GM23338 (cell line): ENCODE data around the gene MANEA. TPM values are rescaled to one million over a fixed set of nuclear protein-coding genes. Genes with fewer than 3 reads are reported as not detected.
"Not testable (repeated sequence)": the region's sequence is repeated elsewhere in the genome, so short reads cannot be mapped to it uniquely, and the experiment has no call there.

Experiments used
- ATAC-seq: fragments of 200-7000 bp; cut with Tn5 transposase; 3 replicates; pipeline ENCODE4 v1.9.1; 2020
- DNase-seq: peaks from one replicate; pipeline ENCODE4 v3.0.0-alpha.2; 2015; ENCODE audit warnings: low spot score
- H2AFZ ChIP-seq: fragments of 200-600 bp; sonication (generic); 2 replicates; pipeline ENCODE4 v1.8.0; 2016; ENCODE audit warnings: antibody characterized with exemption, mild to moderate bottlenecking, moderate library complexity
- H3F3A ChIP-seq: fragments of 200-600 bp; sonication (generic); replicated peaks from 2 replicates; pipeline ENCODE4 v1.8.0; 2017; ENCODE audit warnings: antibody characterized with exemption, mixed run types, low read depth
- H3K27ac ChIP-seq: fragments of 200-600 bp; sonication (generic); 2 replicates; pipeline ENCODE4 v1.6.1; 2016; ENCODE audit warnings: low read depth
- H3K27me3 ChIP-seq: fragments of 200-600 bp; sonication (generic); 2 replicates; pipeline ENCODE4 v1.8.0; 2016; ENCODE audit warnings: mild to moderate bottlenecking, mixed run types, moderate library complexity; ENCODE audit not compliant: insufficient read depth
- H3K36me3 ChIP-seq: fragments of 200-600 bp; sonication (generic); 2 replicates; pipeline ENCODE4 v1.8.0; 2016; ENCODE audit warnings: mild to moderate bottlenecking; ENCODE audit not compliant: insufficient read depth
- H3K4me1 ChIP-seq: fragments of 200-600 bp; sonication (generic); 2 replicates; pipeline ENCODE4 v1.8.0; 2016; ENCODE audit warnings: mild to moderate bottlenecking, moderate library complexity; ENCODE audit not compliant: insufficient read depth
- H3K4me2 ChIP-seq: fragments of 200-600 bp; sonication (generic); 2 replicates; pipeline ENCODE4 v1.7.1; 2017; ENCODE audit warnings: mixed run types
- H3K4me3 ChIP-seq: fragments of 200-600 bp; sonication (generic); 2 replicates; pipeline ENCODE4 v1.6.1; 2016; ENCODE audit warnings: mixed run types
- H3K79me2 ChIP-seq: fragments of 200-600 bp; sonication (generic); replicated peaks from 2 replicates; pipeline ENCODE4 v1.8.0; 2017; ENCODE audit warnings: mild to moderate bottlenecking; ENCODE audit not compliant: insufficient read depth
- H3K9me2 ChIP-seq: fragments of 200-600 bp; sonication (generic); 2 replicates; pipeline ENCODE4 v1.8.0; 2017; ENCODE audit not compliant: insufficient read depth
- H4K20me1 ChIP-seq: fragments of 200-600 bp; sonication (generic); replicated peaks from 2 replicates; pipeline ENCODE4 v1.8.0; 2017; ENCODE audit warnings: mild to moderate bottlenecking; ENCODE audit not compliant: insufficient read depth
- H3K27ac Mint-ChIP-seq: 2 replicates; pipeline ENCODE4 v1.8.0; 2020; ENCODE audit warnings: inconsistent platforms, mild to moderate bottlenecking, moderate library complexity, mixed read lengths
- H3K27me3 Mint-ChIP-seq: 3 replicates; pipeline ENCODE4 v1.8.0; 2022; ENCODE audit warnings: low read depth, mild to moderate bottlenecking, moderate library complexity, mixed read lengths, inconsistent platforms; ENCODE audit not compliant: insufficient read depth, poor library complexity
- H3K36me3 Mint-ChIP-seq: 3 replicates; pipeline ENCODE4 v1.8.0; 2021; ENCODE audit warnings: low read depth, mild to moderate bottlenecking, inconsistent platforms, moderate library complexity, mixed read lengths
- H3K4me1 Mint-ChIP-seq: 3 replicates; pipeline ENCODE4 v1.8.0; 2020; ENCODE audit warnings: mild to moderate bottlenecking, inconsistent platforms, mixed read lengths
- H3K4me3 Mint-ChIP-seq: 3 replicates; pipeline ENCODE4 v1.8.0; 2021; ENCODE audit warnings: moderate library complexity, mild to moderate bottlenecking, inconsistent platforms, mixed read lengths
- H3K9me3 Mint-ChIP-seq: 3 replicates; pipeline ENCODE4 v1.8.0; 2020; ENCODE audit warnings: moderate library complexity, mild to moderate bottlenecking, inconsistent platforms, mixed read lengths
- CREB1 ChIP-seq: fragments of 250-450 bp; sonication (Bioruptor Pico); IDR thresholded peaks from 2 replicates; pipeline ENCODE4 v1.5.0; 2020; ENCODE audit warnings: low read depth, mild to moderate bottlenecking, moderate library complexity
- ETS1 ChIP-seq: IDR thresholded peaks from 2 replicates; pipeline ENCODE4 v1.6.1; 2016; ENCODE audit warnings: antibody characterized with exemption
- JUNB ChIP-seq: IDR thresholded peaks from one replicate; pipeline ENCODE4 v1.6.1; 2016; ENCODE audit warnings: antibody characterized with exemption; ENCODE audit not compliant: unreplicated experiment
- NANOG ChIP-seq: IDR thresholded peaks from 2 replicates; pipeline ENCODE4 v1.6.1; 2016; ENCODE audit warnings: antibody characterized with exemption, borderline replicate concordance
- REST ChIP-seq: IDR thresholded peaks from one replicate; pipeline ENCODE4 v1.6.1; 2018; ENCODE audit warnings: antibody characterized with exemption; ENCODE audit not compliant: unreplicated experiment
- STAT1 ChIP-seq: IDR thresholded peaks from one replicate; pipeline ENCODE4 v1.6.1; 2016; ENCODE audit warnings: antibody characterized with exemption; ENCODE audit not compliant: unreplicated experiment
- ZNF114 ChIP-seq: fragments of 250-450 bp; sonication (Bioruptor Pico); IDR thresholded peaks from 2 replicates; pipeline ENCODE4 v1.5.0; 2020; ENCODE audit warnings: mild to moderate bottlenecking, moderate library complexity
- ZNF331 ChIP-seq: fragments of 250-450 bp; sonication (Bioruptor Pico); IDR thresholded peaks from 2 replicates; pipeline ENCODE4 v1.5.0; 2020; ENCODE audit warnings: low read depth, mild to moderate bottlenecking, moderate library complexity
- ZNF462 ChIP-seq: fragments of 250-450 bp; sonication (Bioruptor Pico); IDR thresholded peaks from 2 replicates; pipeline ENCODE4 v1.5.0; 2020; ENCODE audit warnings: mild to moderate bottlenecking, moderate library complexity
- polyA plus RNA-seq: library from polyadenylated mRNA; unstranded; fragments of >200 nt; fragmentation: Nextera tagmentation; extraction: Ambion mirVana; gene quantifications from 2 replicates; pipeline ENCODE4 v1.2.1, GENCODE V29; 2016
- total RNA-seq: library from RNA; depleted of rRNA; stranded (reverse); fragments of >200 nt; shearing (Covaris generic); gene quantifications from 2 replicates; pipeline ENCODE4 v1.2.3, GENCODE V29; 2014

MANEA gene
- total and polyA plus RNA-seq, 2 experiments from 2014 or later: 4.8 to 9.8 TPM

- no peak for TF ChIP-seq ZNF462
- no peak for TF ChIP-seq ZNF331 (CRISPR knock-in tag)
These were observed 3.7 kb downstream of the MANEA start (continued) for GRCh38 chr6:95581073-95581472.

- 0 out of 2 replicates have a peak, but pooled peaks have one; percentile 20 for TF ChIP-seq ZNF114 (CRISPR knock-in tag)
- not testable (repeated sequence) for H3K4me3 ChIP-seq, H3K4me2 ChIP-seq, H2AFZ ChIP-seq, H3K4me1 Mint-ChIP-seq, H3K27me3 Mint-ChIP-seq, H3K4me3 Mint-ChIP-seq, H3K27ac ChIP-seq, H3K27ac Mint-ChIP-seq, H3K9me2 ChIP-seq, ATAC-seq, H4K20me1 ChIP-seq, H3K27me3 ChIP-seq, H3K4me1 ChIP-seq, H3F3A ChIP-seq
- Mint-ChIP-seq H3K9me3 (peaks cover 19% of the 10 kb centered on the region), H3K36me3 (peaks cover 26% of the 10 kb centered on the region)
- peaks cover 53% of the 10 kb centered on the region for H3K79me2 ChIP-seq
- peak; percentile 5 for DNase-seq
- H3K36me3 ChIP-seq: peaks cover 21% of the 10 kb centered on the region; the same call in 1 of the 2 replicates
These were observed 6.9 kb downstream of the MANEA start for GRCh38 chr6:95584226-95584625.

- Histone ChIP-seq H3K79me2 (peaks cover 56% of the 10 kb centered on the region), H3K36me3 (0 out of 2 replicates have a peak, but pooled peaks cover 21% of the 10 kb centered on the region), H3K4me1 (no peaks in the 10 kb centered on the region), H4K20me1 (no peaks in the 10 kb centered on the region), H3K4me3 (no peak overlapping the region), H3K27me3 (no peaks in the 10 kb centered on the region), H2AFZ (no peak overlapping the region), H3F3A (no peaks in the 10 kb centered on the region), H3K27ac (no peak overlapping the region), H3K9me2 (no peaks in the 10 kb centered on the region), H3K4me2 (no peak overlapping the region)
- DNase-seq (no peak), ATAC-seq (no peak)
- peaks cover 5% of the 10 kb centered on the region; the same call in 1 of the 3 replicates for H3K4me1 Mint-ChIP-seq
- H3K36me3 Mint-ChIP-seq: peaks cover 35% of the 10 kb centered on the region
- H3K27ac Mint-ChIP-seq: no peak overlapping the region
- H3K4me3 Mint-ChIP-seq: no peak overlapping the region
- H3K27me3 Mint-ChIP-seq: no peaks in the 10 kb centered on the region
- peaks cover 19% of the 10 kb centered on the region for H3K9me3 Mint-ChIP-seq
- TF ChIP-seq STAT1 (no peak), JUNB (no peak), REST (no peak), CREB1 (CRISPR knock-in tag) (no peak), ETS1 (no peak), NANOG (no peak)
These were observed 10.7 kb downstream of the MANEA start for GRCh38 chr6:95587989-95588388.
